HG03575 (cell line): Measurements from ENCODE around the gene RAD51B.

Source experiments
- ATAC-seq: cut with Tn5 transposase; IDR thresholded peaks from one replicate; pipeline ENCODE4 v1.9.1; 2021; ENCODE audit not compliant: unreplicated experiment, insufficient number of reproducible peaks, low FRiP score; ENCODE audit errors: extremely low read depth

The RAD51B gene

DNA sequence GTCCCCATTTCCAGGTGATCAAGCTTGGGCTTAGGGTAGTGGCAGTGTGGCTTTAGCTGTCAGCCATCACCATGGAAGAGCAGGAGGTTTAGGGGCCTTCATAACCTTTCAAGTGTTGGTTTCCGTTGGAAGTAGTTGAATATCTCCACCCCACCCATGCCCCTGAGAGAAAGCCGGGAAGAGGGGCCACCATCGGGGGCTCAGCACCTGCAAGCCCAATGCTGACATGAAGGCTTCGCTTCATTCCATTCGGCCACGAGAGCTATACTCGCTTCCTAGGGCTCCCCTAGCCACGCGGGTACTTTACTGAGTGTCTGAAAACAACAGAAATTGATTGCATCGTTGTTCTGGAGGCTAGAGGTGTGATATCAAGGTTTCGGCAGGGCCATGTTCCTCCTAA is 738.5 kb downstream of the RAD51B start:
- no peak for ATAC-seq

DNA sequence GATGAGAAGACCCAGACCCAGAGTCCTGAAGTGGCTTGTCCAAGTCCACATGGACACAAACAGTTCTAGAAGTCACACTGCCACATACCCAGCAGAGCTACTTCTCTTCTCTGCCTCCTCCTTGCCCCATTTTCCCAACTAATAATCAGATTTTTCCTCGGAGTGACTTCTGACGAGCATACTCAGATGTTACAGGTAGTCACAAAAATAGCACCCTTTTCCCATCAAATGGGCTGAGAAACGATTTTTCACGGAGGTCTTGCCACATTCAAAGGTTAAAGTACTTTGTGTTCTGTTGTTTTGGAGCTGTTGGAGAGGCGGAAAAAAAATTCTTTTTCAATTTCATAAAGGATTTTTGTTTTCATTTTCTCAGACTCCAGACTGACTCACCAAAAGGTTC is 740.4 kb downstream of the RAD51B start:
- no peak for ATAC-seq

DNA sequence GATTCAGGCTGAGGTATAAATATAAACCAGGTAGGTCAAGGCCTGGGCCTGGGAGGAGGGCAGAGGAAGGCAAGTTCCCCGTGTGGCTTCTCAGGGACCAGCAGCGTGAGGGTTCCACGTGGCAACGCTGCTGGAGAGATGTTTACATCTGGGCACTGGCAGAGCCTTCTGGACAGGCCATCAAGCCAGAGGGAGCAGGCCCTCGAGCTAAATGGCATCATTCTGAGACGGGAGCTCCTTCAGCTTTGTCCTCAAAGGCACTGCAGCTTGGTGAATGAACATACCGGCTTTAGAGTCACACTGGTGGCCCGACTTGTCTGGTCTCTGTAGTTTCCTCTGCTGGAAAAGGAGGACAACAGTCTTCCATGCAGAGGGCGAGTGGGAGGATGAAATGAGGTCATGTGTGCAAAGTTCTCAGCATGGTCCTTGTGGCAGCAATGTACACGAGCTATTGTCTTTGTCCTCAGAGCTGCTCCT is 742.0 kb downstream of the RAD51B start:
- no peak for ATAC-seq

DNA sequence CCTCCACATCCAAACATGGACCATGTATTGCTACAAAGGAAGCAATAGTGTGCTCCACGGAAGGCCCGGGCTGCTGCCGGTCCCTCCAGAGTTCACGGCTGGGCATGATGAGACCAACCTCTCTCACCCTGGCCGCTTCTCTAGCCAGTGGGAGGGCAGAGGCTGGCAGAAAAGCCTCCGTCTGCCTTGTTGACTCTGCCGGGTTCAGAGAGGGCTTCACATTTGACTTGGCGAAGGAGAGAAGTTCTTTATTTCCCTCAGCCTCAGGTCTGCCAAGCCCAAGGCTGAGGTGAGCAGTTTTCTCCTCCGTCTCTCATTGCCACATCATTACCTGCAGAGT is 743.3 kb downstream of the RAD51B start:
- no peak for ATAC-seq

DNA sequence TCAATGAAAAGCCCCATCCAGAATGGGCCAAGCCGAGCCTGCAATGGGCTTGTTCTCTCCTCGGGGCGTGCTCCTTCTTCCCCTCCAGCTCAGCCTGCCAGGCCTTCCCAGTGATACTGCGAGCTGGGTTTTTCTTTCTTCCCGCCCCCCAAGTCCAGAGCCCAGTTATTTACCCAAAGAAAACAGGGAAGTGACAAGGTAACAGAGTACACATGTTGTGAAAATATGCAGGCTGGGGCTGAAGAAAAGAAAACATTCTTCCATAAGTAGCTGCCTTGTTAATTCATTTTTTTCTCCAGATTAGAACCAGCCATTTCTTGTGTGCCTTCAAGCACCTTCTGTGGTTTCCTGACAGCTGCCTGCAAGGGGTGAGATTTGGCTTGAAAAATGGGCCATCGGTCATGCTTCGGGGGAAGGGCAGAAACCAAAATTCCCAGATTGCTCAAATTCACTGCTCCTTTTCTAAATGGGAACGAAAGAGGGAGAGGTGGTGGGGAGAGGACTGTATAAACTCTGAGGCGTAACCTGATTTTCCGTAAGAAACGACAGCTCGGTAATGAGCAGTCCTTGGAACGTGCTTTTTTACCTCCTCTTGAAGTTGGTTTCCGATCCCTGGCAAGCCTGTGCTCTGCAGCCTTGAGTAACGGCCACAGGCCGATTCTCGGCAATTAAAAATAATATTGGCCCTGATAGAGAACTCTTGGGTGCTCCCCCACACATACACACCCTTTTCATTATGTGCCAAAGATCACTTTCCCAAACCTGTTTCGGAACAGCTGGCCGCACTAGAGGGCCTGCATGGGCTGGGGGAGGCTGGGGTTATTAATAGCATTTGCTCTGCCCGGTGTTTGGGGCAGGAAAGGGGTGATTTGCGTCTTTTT is 743.9 kb downstream of the RAD51B start:
- no peak for ATAC-seq

DNA sequence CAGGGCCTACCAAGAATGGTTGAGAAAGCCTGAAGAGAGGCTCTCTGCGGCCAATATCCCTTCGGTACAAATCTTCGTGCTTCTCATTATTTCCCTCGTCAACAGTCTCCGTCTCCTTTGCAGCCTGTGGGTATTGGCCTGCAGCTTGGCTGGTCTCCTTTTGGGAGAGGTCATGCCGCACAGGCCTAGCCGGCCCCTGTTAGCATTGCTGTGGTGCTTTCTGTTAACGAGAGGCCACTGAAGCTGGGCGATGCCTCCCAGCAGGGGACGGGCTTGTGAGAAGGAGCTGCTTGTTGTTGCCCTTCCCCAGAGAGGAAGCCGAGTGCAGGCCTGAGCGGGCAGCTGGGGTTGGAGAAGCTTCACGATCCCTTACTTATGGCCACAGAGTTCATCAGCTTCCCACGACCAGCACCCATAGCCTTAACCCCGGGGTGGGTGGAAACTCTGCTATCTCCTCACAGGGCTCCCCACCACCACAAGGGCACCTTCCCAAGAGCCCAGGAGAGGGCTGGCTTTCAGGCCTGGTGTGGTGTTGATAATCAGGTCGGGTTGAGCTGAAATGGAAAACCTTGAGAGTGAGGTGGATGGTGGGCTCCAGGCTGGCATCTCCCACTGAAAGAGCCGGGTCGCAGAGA is 744.7 kb downstream of the RAD51B start:
- ATAC-seq = no peak

DNA sequence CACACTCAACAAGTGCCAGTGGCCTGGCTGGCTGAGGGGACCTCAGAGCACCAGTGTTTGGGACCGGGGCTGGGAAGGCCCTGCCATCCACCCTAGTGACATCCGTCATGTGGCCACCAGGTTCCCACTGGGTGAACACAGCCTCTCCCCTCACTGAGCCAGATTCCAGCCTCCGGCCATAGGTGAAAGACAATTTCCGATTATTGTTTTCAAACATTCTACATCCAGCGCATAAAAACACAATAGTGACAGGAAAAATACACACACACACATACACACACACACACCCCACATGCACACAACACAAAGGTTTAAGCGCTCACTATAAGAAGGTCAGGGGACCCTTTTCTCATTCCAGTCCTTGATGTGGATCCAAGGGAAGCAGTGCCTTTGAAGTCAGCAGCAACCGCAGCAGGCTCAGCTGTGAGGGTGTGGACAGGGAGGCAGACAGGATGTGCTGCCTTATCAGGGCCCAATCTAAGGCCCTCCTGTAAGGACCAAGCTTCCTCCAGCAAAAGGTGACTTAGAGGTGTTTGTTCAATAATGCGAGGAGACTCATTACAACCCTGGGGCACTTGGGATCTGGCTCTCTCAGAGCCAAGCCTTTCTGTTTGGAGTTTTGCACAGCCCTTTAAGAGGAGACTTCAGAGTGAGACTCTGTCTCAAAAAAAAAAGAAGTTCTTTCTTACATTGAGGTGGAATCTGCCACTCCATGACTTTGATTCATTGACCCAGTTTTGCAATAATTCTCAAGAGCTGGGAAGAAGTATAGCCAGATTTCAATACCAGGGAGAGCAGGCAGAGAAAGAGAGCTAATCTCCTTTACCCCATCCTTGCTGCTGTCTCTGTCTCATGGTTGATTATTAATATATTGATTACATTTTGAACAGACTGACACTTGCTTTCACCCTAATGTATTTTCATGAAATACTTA is 745.5 kb downstream of the RAD51B start:
- ATAC-seq = no peak

DNA sequence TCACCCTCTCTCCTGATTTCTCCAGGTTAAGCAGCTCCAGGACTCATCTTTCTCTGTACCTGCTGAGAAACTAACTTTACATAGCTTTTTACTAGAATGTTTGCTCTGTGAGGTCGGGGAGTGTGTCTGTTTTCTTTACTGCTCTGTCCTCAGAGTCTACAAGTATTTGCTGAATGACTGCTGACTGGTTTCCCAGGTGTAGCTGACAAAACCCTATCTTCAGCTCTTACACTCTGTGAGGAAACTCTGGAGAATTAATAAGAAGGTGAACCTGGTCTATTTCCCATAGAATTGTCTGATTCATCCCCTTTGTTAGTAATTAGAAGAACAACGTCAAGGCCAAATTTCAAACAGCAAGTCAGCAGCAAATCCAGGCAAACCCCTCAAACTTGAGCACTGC is 746.5 kb downstream of the RAD51B start:
- no peak for ATAC-seq

DNA sequence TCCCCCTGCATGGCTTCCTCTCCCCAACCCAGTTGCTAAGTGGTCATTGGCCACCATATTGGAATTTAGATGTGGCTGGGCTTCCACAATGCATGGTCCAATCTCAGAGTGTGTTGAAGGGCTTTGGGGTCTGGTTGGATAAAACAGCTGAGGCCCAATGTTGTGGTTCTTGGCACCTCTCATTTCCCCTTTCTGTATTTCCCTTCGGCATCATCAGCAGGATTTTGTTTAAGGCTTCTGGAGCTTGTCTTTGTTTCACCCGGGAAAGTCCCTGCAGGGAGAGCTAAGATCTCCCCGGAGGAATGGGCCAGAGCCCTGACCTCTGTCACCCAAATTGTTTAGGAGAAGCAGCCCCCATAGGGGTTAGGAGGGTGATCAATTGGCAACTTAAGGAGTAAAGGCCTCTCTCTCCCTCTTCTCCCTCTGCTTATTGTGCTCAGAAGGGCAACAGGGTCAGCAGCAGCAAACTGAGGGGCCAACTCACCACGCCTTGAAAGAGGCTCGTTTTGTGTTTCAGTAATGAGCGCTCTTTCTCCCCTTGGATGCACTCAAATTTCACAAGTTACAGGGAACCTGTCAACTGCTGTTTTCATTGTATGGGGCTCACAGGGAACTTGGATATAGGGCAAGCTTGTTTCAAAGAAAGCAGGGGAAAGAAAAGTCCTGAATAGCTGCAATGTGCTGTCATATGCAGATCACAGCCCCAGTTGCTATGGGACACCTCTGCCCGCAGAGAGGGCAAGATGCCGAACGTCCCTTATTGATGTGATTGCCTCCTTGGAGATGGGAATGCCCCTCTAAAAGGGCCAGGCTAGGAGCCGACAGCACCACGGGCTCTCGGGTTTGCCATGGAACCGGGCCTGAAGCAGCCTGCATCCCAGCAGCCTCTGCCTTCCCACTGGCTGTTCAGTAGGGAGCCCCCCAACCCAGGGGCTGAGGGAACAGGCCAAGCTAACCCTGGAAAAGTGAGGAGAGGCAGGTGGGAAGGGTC is 749.6 kb downstream of the RAD51B start:
- ATAC-seq = no peak

DNA sequence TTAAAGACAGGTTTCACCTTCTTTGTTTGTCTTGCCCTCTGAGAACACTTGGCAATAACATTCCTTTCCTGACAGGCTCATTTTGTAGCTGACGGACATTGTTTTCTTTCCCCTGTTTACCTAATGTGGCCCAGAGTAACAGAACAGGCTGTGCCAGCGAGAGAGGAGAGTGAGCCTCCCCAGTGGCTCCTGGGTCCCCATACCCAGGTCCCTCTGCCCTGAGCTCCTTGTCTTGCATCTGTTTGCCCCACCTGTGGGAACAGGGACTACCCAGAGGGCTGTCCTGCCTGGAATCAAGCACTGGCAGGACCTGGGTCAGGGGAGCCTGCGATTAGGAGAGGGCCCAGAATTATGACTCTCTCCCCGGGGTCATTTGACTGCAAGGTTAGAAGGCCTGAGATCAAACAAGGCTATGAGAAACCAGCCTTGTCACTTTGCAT is 750.4 kb downstream of the RAD51B start:
- no peak for ATAC-seq

DNA sequence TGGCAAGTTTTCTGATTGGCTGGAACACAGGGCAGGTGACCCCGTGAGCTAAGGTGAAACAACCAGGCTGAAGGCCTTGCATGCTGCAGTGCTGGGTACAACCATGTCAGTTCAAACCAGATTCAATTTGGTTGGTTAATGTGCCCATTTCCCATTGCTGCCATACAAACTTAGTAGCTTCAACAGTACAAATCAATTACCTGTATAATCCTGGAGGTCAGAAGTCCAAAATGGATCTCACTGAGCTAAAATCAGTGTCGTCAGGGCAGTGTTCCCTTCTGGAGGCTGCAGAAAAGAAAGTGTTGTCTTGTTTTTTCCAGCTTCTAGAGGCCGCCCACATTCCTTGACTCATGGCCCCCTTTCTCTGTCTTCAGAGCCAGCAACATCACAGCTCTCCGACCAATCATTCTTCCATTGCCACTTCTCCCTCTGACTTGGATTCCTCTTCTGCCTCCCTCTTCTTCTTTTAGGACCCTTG is 751.6 kb downstream of the RAD51B start:
- no peak for ATAC-seq

DNA sequence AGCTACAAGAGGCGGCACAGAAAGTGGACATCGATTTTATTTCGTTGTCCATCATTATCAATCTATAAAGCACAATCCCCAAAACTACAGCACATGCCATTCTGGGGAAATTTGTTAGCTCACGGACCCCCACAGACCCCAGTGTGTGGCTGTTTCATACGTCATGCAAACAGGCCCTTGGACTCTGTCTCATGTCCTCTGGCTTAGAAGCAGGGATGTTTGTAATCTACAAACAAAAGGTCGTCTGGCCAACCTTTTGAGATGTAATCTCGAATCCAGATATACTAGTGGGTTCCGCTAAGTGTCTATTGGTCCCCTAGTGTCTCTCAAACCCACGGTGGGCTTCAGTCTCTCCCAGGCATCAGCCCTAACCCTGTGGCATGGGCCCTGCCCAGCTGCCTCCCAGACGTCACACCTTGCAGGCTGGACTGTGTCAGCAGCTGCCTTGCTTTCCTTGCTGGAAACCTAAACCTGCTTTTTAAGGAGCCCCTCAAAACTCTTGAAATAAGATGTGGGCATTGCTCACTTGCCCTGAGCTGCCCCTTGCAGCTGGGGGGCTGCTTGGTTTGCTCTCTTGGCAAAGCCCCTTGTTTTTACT is 752.4 kb downstream of the RAD51B start:
- no peak for ATAC-seq

DNA sequence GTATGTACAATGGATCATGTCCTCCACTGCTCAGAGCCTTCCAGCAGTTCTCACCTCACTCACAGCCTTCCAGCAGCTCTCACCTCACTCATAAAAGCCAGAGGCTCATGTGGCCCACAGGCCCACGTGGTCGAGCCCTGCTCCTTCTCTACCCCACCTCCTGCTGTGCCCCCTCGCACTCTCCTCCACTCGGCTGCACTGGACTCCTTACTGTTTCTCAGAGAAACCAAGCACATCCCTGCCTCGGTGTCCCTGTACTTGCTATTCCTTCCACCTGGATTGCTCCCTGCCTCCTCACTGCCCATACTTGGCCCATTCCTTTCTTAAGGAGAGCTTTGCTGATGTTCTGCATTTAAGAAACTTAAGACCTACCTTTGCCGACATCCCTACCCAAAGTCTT is 753.5 kb downstream of the RAD51B start:
- no peak for ATAC-seq

DNA sequence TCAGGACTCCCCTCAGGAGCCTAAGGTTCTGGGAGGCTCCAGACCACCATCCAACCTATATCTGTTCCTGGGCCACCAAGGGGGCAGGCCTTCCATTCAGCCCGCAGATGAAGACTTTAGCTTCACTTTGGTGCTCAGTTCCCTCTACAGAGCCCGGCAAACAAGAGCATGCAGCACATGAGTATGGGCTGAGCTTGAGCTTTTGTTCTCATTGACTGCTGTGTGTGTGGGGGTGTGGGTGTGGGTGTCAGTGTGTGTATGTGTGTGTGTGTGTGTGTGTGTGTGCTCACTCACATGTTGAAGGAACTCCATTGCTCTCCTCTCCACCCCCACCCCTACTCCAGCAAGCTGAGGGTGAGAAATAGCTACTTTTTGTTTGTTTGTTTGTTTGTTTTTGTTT is 754.1 kb downstream of the RAD51B start:
- no peak for ATAC-seq

DNA sequence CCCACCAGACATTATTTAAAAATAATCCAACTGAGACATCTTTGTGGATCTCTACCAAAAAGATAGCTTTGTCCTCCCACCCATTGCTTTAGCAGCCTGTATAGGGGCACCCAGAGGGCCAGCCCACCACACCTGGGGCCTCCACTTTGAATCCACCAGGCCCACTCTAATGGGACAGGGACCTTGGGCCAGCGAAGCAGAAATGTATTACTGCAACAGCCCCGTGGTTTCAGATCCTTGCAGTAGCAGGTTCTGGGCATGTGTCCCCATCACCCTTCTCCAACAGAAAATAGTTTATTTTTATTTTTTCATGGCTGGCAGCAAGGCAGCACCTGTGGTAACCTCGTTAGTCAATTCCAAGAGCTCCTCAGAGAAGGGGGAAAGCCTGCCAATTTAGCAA is 754.9 kb downstream of the RAD51B start:
- no peak for ATAC-seq

DNA sequence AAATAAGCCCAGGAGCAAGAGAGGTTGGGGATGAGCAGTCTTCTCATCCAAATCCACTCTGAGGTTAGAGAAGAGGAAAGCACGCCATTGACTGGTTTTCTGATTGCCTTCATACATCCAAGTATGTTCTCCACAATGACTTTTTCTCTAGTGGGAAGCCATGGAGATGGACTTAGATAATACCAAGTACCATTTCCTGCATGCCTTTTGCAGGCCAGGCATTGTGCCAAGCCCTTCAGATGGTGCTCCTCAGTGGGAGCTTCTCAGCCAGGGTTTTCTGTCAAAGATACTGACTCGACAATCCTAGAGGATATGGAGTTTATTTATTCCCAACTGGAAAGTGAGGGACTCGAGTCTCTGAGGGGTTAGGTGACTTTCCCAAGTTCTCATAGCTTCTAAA is 755.3 kb downstream of the RAD51B start:
- no peak for ATAC-seq

DNA sequence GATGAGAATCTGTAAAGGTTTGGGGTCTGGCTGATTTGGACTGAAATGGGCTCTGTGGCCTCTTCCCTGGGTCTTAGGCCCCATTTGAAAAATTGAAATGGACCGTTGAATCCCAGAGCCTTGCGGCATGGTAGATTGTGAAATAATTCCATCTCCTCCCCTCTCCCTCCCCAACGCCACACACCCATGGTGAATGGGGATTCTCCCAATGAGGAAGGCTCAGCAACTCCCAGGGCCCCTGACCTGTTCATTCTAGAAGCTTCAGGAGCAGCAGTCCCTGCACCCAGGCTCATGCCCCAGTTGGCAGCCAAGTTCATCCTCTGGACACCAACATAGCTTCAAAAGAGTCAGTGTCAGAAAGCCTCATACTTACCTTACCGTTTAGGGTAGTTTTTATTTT is 755.8 kb downstream of the RAD51B start:
- no peak for ATAC-seq

DNA sequence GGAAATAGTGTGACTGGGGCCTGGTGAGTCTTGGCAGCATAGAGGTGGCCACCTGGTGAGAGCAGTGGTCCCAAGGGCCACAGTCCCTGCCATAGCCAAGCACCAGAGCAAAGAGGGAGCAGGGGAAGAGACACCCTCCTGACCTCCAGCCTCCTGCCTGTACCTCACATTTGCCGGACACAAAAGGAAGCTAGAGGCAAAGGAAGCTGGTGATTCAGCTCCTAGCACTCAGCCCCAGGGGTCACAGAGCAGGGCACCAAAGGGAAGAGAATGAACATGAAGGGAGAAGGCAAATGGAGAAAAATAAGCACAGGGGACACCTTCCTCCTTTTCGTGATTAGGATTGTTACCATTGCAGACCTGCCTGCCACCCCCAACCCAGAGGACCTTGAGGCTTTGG is 756.5 kb downstream of the RAD51B start:
- no peak for ATAC-seq
